HEK293T (cell line): ENCODE results near the gene FAM240A.

Source experiments
- ELF4 ChIP-seq: fragments of 450-650 bp; IDR thresholded peaks from 2 replicates; pipeline ENCODE4 v1.6.1; 2017; ENCODE audit warnings: antibody characterized with exemption
- SP1 ChIP-seq: fragments of 450-650 bp; IDR thresholded peaks from 2 replicates; pipeline ENCODE4 v1.6.1; 2017

DNA sequence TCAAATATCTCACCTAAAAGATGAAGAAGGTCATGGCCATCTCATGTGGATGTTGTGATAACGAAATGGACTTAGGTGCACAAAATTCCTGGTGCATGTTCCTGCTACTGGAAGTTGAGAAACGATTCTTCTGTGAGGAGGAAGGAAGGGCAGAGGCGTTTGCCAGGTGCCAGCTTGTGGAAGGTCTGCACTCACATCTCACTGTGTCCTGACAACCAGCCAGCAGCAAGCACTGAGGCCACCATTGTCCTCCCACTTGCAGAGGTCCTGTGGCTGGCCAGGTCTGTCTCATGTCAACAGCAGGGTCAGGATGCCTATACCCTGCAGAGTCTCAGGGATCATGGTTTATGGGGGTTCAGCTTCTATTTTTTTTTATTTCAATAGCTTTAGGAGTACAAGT is 3.7 kb downstream of the FAM240A start:
- TF ChIP-seq ELF4, result no peak
- TF ChIP-seq SP1, result no peak
